Uterus (tissue), 2 donors: ENCODE measurements around the gene BBC3.
A peak's percentile ranks its signal among the peaks of the same experiment; 100 is the strongest.

Experiments
- CTCF ChIP-seq, 4 experiments: fragments of 200-600 bp in 2 of 4; fragments of 450-650 bp in 2 of 4; sonication (generic) in 2 of 4; IDR thresholded peaks; one replicate each; pipeline ENCODE4 v1.5.1; 2016 to 2019; ENCODE audit warnings: antibody characterized with exemption in 4 of 4, mild to moderate bottlenecking in 2 of 4, moderate library complexity in 1 of 4
- POLR2A ChIP-seq, 2 donors: fragments of 450-650 bp; IDR thresholded peaks; one replicate each; pipeline ENCODE4 v1.6.1; 2016; ENCODE audit warnings: antibody characterized with exemption in 2 of 2, mild to moderate bottlenecking in 1 of 2, moderate library complexity in 1 of 2

GRCh38 chr19:47227352-47228167 lies 3.4 kb downstream of the BBC3 start:
- TF ChIP-seq POLR2A (IDR thresholded peaks at IDR 0.05) (peak; percentile 43 to 69), CTCF (IDR thresholded peaks at IDR 0.05) (no peak)
